G401 (cell line): ENCODE measurements around the gene ILF2. TPM values are rescaled to one million over a fixed set of nuclear protein-coding genes. Genes with fewer than 3 reads are reported as not detected.
"Not testable (repeated sequence)": the region's sequence is repeated elsewhere in the genome, so short reads cannot be mapped to it uniquely, and the experiment has no call there.

Experiments
- DNase-seq: peaks from one replicate; pipeline ENCODE4 v3.0.0-alpha.2; 2015; ENCODE audit warnings: low spot score
- in situ Hi-C: cut with HindIII; loops from 2 replicates; pipeline ENCODE4 v1.10.0; 2016; ENCODE audit warnings: low sequenced_read_pairs, mixed read lengths
- total RNA-seq: library from RNA; depleted of rRNA; stranded (reverse); fragments of >200 nt; shearing (Covaris generic); gene quantifications from 2 replicates; pipeline ENCODE4 v1.2.3, GENCODE V29; 2014; rRNA removed

ILF2 gene
- total RNA-seq, result 289 and 376 TPM in 2 replicates

DNA sequence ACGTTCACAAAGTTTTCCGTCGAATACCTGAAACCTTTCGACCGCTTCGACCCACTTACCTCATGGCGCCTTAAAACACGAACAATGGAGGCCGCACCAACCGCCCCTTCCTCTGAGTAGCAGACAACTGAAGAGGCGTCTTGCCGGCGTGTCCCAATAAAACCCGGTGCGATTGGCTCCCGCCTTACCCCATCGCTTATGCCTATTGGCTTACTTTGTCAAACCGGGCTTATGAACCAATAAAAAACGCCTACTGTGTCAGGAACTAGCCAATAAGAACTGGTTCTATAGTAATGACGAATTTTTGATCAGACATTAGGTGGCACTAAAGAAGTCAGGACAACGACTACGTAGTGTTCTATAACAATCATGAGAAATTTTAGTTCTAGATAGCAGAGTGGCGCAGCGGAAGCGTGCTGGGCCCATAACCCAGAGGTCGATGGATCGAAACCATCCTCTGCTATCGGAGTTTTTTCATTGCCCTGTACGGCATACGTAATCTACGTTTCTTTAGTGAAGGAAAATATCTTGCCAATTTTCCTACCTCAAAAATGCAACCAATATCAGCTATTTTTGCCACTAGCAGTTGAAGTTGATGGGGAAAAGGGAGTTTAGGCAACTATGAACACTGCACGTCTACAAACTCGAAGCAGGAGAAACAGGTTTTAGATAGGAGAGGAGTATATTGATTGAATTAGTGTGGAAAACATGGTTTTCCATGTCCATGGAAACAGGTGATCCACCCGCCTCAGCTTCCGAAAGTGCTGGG is at the start of gene ILF2:
Gene ILF2, minus strand, starts transcription at position 135 of the 769 bp plus-strand sequence. Its CDS starts 71 bp downstream, at position 64.
- peak; percentile 99 for DNase-seq
- in situ Hi-C loops, result no loop called here

DNA sequence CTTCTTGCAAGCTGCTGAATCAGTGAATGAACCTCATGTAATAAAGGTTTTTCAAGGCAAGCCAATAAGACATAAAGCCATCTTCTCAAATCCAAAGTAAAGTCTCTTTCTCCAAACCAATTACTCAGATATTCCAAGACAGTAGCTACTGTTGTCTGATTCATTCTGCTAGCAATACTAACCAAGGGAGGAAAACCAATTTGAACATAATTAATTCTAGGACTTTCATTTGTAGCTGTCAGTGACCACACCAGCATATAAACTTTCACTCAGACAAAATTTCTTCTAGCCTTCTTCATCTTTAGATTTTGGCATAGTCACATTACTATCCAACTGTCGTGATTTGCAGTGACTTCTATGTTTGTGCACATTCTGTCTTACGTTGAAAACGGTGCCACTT is 46.5 kb upstream of the ILF2 start:
- in situ Hi-C loops, result no loop called here
- DNase-seq, result no peak

DNA sequence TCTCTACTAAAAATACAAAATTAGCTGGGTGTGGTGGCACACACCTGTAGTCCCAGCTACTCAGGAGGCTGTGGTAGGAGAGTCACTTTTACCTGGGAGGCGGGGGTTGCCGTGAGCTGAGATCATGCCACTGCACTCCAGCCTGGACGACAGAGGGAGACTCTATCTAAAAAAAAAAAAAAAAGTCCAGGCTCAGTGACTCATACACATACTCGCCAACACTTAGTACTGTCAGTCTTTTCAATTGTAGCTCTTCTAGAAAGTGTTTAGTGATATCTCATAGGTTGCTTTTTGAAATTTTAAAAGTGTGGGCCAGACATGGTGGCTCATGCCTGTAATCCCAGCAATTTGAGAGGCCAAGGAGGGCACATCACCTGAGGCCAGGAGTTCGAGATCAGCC is 45.4 kb upstream of the ILF2 start:
- DNase-seq, in situ Hi-C loops: not testable (repeated sequence)

DNA sequence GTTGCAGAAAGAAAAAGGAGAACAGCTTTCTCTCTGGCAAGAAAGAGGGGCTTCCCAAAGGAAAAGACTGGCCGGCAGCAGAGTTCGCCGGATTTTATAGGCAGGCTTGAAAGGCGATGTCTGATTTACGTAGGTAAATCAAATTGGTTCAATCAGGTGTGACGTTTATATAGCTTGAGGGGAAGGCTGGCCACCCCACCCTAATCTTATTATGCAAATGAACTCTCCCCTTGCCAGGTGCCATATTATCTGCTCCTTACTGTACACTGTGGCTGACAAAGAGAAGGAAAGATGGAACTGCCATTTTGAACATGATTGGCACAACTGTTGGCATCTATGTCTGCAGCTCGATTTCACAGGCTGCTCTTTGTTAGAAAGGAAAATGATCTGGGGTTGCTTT is 40.2 kb upstream of the ILF2 start:
- DNase-seq, result no peak
- in situ Hi-C loops, result no loop called here

DNA sequence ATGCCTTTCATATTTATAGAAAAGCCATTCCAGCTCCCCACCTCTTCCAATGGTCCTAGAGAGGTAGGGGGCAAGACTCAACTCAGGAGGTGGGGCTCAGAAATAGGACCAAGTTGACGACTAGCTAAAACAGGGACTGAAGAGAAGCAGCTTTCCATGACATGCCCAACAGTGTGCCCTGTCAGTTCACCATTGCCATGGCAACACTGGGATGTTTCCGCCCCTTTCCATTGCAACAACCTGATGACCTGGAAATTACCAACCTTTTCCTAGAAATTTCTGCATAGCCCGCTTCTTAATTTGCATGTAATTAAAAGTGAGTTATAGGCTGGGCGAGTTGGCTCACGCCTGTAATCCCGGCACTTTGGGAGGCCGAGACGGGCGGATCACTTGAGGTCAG is 34.7 kb upstream of the ILF2 start:
- no peak for DNase-seq
- in situ Hi-C loops, result no loop called here

DNA sequence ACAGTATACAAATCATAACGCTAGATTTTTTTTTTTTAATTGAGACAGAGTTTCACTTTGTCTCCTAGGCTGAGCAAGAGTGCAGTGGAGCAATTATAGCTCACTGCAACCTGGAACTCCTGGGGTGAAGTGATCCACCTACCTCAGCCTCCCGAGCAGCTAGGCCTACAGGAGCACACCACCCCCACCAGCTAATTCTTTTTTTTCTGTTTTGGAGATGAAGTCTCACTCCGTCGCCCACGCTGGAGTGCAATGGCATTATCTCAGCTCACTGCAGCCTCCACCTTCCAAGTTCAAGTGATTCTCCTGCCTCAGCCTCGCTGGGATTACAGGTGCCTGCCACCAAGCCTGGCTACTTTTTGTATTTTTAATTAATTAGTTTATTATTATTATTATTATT is 29.0 kb upstream of the ILF2 start:
- DNase-seq, result no peak
- in situ Hi-C loops, result no loop called here

DNA sequence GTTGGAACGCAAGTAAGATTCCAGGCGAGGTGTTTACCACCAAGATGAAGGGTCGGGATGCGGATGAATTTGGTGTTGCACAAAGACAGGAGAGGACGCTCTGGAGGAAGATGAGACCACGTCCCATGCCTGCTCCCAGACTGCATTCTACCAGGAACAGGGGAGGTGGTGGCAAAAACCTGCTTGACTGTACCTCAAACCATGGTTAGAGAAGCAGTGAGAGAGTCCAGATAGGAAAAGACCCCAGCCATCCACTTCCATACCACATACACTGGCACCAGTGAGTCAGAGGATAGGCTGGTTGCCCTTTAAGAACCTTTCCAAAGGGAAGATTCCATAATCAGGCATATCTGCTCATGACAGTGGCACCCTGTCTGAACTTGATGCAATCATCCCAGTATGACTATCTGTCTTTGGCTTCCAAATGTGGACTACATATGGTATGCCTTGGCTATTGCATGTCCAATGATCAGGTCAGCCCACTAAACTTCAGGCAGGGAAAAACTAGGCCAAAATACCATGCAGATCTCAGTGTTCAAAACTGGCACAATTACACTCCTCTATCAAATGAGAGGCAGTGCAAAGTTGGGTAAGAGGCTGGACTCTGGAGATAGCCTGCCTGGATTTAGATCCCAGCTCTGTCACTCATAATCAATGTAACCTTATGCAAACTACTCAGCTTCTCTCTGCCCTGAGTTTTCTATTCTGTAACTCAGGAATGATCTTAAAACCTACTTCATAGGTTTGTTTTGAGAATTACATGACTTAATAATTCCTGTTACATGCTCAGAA is 28.3 kb upstream of the ILF2 start:
- in situ Hi-C loops, result no loop called here
- no peak for DNase-seq

DNA sequence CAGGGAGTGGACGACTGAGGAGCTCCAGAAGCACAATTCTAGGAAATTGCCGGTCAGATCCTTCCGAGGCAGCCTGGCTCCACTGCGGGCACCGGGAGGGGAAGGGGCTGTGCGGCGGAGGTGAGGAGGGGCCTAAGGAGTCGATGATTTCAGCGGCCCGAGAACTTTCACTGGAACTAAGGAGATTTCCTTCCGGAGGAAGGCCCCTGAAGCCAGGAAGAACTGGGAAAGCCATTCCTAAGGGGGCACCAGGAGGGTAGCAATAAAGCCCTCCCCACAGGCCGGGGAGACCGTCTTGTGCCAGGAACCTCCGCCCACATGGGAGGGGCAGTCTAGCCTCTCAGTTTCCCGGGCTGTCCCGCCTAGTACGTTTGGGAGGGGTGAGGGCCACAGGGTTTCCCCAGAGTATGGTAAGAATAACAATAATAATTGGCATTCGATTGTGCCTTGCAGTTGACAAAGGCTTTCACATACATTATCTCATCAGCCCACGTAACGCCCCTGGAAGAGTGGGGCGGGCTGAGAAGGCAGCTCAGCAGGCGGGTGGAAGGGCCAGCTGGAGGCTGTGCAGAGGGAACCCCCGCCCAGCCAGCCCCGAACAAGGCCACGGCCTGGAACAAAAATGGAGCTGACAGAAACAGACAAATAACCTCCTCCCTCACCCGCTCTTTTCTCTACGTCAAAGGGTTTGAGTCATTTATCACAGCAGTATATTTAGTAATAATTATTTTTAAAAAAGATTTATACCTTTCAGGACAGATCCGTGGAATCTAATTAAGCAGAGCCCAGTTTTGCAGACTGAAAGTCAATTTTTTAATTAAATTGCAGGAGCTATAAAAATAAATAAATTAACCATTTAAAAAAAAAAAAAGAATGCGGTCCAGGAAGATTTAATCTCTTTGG is 27.5 kb upstream of the ILF2 start:
- in situ Hi-C loops, result no loop called here
- DNase-seq, result no peak

DNA sequence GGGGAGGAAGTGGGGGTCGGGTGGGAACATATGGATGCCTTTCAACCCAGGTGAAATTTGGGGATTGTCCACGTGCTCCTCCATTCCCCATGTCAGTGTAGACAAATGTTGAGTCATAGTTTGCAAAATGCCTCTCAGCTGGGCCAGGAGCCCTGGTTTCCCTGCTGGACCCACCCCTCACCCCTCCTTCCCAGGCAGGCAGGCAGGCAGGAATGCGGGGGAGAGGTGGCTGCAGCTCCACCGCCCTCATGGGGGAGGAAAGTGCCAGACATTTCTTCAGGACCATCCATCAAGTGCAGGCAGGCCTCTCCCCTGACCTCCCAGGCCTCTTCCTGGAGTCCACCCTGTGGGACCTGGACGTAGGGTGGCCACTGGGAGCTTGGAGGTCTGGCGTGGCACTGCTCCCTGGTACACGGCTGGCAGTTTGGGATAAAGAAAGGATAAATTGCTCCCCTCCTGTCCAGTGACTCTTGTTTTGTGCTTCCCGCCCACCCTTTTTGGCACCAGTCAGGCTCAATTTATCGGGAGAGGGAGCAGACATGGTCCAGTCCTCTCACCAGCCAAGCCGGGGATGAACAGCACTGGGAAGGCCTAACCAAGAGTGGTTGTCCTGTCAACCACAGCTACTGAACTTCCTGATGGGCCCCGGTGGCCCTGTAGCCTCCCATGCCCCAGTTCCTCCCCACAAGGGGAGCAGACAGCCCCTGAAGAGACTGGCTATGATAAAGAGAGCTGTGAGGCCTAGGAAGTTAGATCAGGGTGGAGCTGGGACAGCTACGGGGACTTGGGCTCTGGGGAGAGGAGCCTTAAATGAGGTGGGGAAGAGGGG is 26.6 kb upstream of the ILF2 start:
- in situ Hi-C loops, result no loop called here
- DNase-seq, result no peak

DNA sequence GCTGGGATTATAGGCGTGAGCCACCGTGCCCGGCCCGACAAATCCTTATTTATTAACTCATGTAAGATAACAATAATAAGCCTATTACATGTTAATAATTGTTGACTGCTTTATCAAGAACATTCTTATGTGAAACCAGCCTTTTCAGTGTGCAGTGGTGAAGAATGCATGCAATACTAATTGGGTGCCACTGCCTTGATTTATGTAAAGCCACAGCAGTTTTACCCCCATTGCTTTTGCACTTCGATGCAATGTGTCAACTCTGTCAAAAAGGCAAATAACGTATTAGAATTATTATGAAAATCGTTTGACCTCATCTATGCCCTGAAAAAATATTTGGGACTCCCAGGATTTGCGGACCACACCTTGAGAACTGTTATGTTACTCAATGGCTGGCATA is 25.9 kb upstream of the ILF2 start:
- DNase-seq, result no peak
- in situ Hi-C loops, result no loop called here

DNA sequence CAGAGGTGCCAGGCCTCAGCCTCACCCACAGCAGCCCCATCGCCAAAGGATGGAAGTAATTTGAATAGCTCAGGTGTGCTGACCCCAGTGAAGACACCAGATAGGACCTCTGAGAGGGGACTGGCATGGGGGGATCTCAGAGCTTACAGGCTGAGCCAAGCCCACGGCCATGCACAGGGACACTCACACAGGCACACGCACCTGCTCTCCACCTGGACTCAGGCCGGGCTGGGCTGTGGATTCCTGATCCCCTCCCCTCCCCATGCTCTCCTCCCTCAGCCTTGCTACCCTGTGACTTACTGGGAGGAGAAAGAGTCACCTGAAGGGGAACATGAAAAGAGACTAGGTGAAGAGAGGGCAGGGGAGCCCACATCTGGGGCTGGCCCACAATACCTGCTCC is 22.7 kb upstream of the ILF2 start:
- DNase-seq, result no peak
- in situ Hi-C loops, result no loop called here

DNA sequence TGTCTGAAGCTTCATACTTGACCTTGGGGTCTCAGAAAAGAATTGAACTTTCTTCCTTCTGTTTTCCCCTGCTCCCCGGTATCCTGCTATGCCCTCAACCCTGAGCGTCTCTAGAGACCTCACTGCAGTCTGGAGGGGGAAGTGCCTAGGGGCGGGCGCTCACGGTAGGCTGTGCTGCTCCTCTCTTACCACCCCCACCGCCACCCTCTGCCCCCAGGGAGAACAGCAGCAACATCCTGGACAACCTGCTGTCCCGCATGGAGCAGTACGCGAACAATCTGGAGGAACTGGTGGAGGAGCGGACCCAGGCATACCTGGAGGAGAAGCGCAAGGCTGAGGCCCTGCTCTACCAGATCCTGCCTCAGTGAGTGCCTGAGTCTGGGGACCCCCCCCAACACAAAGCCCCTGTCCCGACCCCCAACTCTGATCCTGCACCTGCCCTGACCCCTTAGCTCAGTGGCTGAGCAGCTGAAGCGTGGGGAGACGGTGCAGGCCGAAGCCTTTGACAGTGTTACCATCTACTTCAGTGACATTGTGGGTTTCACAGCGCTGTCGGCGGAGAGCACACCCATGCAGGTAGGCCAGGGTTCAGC is 18.0 kb upstream of the ILF2 start:
- no peak for DNase-seq
- in situ Hi-C loops, result loop anchor here (10.0 kb wide), 1 partner anchor 56 kb away; no protein-coding TSS in a partner anchor

DNA sequence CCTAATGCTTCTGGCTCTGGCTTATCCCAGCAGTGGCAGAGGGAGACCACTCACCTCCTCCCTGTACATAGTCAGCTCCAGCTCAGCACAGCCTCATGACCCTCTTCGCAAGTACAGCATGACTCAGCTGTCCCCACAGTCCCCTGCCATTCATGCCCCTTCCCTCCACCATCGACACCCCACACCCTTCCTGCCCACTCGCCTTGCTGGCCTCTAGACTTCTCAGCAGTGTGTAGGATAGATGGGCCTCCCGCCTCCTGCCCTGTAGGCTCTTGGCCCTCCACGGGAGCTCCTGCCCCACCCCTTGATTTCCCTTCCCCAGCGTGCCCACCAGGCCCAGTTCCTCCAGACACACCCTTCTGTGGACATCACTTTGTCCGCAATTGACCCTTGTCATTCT is 17.5 kb upstream of the ILF2 start:
- in situ Hi-C loops, result loop anchor here (10.0 kb wide), 1 partner anchor 57 kb away; no protein-coding TSS in a partner anchor
- no peak for DNase-seq

DNA sequence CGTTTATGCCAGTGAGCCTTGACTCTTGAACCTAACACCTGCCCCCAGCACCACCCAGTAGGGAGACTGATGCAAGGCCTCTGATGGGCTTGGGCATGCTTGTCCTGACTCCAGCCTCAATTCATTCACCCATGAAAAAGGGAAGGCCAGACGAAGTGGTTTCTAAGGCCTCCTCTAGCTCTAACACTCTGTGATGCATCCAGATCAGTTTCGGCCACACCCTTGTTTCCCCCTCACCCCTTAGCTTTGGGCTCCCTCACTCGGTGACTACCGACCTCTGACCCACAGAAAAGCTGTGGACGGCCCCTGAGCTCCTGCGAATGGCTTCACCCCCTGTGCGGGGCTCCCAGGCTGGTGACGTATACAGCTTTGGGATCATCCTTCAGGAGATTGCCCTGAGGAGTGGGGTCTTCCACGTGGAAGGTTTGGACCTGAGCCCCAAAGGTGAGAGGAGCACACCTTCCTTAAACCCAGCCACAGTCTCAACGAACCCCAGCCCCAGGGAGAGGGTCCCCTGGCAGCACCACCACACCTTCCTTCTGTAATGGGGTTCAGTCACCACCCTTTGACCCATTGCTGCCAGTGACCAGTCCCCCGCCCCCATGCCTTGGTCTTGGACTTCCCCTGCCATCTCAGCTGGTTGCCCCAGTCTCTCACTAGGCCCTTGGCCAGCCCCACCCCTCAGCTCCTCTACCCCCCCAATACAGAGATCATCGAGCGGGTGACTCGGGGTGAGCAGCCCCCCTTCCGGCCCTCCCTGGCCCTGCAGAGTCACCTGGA is 16.7 kb upstream of the ILF2 start:
- in situ Hi-C loops, result loop anchor here (10.0 kb wide), 1 partner anchor 57 kb away; no protein-coding TSS in a partner anchor
- no peak for DNase-seq

DNA sequence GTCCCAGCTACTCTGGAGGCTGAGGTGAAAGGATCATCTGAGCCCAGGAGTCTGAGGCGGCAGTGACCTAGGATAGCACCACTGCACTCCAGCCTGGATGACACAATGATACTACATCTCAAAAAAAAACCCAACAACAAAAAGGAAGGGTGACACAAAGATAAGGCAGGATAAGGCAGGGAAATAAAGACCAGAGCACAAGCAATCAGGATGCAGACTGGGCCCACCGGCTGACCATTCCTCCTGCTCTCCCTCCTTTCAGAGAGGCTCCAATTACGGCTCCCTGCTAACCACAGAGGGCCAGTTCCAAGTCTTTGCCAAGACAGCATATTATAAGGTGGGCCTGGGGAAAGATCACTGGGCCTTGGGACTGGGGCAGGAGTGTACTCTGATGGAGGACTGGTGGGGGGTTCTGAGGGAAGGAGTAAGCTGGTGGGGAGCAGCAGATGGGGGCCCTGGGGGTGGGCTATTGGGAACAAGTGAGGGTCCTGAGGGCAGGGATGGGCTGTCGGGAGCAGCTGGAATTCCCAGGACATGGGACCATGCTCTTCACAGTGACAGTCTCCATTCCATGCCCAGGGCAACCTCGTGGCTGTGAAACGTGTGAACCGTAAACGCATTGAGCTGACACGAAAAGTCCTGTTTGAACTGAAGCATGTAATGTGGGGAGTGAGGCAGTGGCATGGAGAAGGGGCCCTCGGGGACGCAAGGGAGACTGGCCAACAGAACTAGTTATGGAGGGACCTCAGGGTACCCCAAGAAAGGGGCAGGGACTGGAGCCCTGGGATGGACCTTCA is 14.9 kb upstream of the ILF2 start:
- DNase-seq, result no peak
- in situ Hi-C loops, result loop anchor here (10.0 kb wide), 1 partner anchor 59 kb away; no protein-coding TSS in a partner anchor

DNA sequence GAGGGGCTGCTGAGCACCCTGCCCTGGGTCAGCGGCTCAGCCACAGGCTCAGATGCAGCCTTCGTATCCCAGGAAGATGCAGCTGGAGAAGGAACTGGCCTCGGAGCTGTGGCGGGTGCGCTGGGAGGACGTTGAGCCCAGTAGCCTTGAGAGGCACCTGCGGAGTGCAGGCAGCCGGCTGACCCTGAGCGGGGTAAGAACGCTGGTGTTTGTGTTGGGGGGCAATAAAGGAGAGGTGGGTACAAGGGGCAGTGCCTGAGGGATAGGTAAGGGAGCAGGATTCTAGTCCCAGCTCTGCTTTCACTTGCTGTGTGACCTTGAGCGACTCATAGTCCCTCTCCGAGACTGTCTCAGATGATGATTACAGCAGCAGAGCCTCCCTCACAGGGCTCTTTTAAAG is 14.1 kb upstream of the ILF2 start:
- no peak for DNase-seq
- in situ Hi-C loops, result loop anchor here (10.0 kb wide), 1 partner anchor 60 kb away; no protein-coding TSS in a partner anchor

DNA sequence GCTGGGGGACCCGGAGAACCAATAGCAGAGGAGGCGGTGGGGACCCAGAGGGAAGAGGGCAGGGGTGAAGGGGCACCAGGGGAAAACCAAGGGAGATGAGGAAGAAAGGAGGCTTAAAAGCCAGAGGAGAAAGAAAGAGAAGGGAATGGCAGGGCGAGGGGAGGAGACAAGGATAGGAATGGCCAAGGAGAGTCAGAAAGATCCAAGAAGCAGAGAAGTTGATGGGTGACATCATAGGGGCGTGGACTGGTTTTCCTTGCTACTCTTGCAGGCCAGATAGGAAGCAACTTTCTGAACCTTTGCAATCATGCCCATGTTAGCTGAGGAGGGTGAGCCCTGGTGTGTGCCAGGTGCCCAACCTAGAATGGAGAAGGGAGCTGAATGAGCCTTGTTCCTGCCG is 13.1 kb upstream of the ILF2 start:
- DNase-seq, result no peak
- in situ Hi-C loops, result loop anchor here (10.0 kb wide), 1 partner anchor 61 kb away; no protein-coding TSS in a partner anchor
